ENCODE results near the gene ADD2.
"Not testable (repeated sequence)": the region's sequence is repeated elsewhere in the genome, so short reads cannot be mapped to it uniquely, and the experiment has no call there.

The ADD2 gene

DNA sequence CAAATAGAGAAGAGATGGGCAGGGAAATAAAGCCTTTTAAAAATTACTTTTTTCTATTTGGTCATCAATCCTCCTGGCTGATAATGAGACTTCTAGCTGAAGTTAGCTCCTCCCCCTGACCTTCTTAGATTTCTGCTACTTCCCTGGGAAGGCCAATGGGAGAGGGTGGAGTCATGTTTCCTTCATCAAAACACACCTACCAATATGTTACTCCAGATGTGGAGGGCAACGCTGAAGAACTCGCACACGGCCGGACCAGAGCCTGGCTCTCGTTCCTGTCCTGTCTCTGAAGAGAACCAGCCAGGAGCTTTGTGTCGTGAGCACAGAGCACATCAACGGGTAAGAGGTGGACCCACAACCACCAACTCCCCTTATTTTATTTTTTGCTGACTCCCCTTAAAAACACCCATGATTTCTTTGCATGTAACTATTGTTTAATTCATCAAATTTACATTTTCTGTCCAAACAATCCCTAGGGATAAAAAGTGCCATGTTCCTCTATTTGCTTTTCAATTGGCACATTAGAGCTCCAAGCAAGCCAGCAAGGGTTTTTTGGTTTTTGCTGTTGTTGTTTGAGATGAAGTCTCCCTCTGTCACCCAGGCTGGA is 94.9 kb downstream of the ADD2 start:
- no peak for DNase-seq (ENCODE audit: low read depth)

DNA sequence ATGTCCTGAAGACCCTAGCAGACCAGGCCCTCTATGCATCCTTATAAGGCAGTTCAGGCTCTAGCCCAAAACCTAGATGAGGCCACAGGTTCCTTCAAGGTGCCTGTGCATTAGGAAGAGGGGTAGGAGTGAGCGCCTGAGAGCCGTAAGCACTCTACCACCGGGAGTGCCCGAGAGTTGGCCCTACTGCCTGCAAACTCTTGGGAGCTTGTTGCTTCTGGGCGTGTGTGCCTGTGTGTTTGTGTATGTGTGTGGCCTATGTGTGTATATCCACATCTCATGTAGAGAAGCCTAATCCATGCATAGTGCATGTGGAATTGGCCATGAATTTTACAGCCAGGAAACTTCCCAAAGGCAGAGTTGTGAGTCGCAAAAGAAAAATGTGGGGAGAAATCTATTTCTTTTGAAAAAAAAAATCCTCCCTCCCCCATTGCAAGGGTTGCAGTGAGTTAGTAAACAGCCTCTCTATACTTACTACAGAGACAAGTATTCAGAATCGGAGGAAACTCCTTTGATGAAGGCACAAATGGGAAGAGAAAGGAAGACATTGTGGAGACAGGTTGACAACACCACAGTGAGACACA is 96.8 kb downstream of the ADD2 start:
- no peak for DNase-seq (ENCODE audit: low read depth)

DNA sequence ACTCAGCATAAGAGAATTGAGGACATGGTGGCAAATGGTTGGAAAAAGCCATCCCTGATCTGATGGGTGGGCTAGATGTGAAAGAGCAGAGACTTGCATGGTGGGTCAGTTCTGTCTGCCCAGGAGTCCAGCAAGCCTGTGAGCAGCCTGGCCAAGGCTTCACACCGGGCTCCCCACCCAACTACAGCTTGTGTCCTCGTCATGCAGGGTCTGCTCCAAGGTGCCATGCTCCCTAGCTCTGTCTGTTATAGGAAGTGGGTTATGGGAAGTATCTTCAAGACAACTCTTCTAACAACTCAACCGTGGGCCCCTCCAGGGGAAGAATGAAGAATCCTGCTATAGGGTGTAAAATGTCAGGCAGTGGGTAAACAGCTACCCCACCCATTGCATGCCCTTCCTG is 97.4 kb downstream of the ADD2 start:
- DNase-seq (ENCODE audit: low read depth), result no peak

- DNase-seq (ENCODE audit: low read depth), result no peak
Observed at GRCh38 chr2:70670202-70670601, 97.8 kb downstream of the ADD2 start.

- no peak for DNase-seq (ENCODE audit: low read depth)
Observed at GRCh38 chr2:70668911-70669310, 99.1 kb downstream of the ADD2 start.

- DNase-seq (ENCODE audit: low read depth), result no peak
Observed at GRCh38 chr2:70668432-70668831, 99.6 kb downstream of the ADD2 start.

DNA sequence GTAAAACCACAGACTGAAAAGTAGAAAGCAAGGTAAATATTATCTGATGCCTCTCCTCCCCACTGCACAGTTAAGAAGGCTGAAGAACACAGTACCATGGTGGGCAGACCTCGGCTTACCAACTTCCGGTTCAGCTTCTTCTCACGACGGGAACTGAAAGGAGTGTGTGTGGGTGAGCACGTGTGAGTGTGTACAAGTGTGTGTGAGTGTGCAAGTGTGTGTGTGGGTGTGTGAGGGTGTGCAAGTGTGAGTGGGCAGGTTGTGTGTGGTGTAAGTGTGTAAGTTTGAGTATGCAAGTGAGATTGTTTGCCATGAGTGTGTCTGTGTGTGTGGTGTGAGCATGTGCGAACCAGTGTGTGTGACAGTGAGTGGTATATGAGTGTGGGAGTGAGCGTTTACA is 103.5 kb downstream of the ADD2 start:
- DNase-seq (ENCODE audit: low read depth), result no peak

GRCh38 chr2:70663411-70663810 is 104.6 kb downstream of the ADD2 start:
- DNase-seq (ENCODE audit: low read depth), result no peak

DNA sequence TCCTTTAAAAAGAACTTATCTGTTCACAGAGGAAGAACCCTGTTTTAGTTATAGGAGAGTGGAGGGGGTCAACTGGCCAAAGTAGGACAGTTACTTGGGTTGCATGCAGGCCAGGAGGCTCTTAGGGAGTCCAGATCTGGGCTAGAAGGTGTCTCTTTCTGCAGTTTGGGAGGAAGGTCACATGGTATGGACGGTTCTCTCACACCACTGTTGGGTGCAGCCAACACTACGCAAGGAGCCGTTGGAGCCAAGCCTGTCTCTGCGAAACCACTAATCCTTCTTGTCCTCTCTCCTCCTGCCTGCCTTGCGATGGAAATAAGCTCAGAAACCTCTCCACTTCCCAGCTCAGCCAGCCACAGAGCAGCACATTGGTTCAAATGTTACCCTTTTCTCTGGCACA is 108.4 kb downstream of the ADD2 start:
- DNase-seq (ENCODE audit: low read depth), result no peak

DNA sequence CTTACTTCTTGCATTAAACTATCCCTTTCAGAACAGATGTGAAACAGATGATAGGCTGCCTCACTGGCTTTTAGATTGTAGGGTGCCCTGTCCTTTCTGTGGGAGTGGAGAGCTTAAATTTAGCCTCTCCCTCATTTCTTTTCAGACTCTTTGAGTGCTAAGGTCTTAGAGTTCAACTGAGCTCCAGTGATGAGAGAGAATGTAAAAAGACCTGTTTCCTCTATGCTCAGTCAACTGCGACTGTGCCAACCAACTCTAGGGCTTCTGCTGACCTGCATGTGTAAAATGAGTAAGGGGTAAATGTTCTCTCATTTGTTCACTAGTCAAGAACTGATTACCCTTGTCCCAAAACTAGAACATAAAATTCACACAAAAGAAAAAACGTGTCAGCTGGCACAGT is 109.5 kb downstream of the ADD2 start:
- DNase-seq (ENCODE audit: low read depth), result no peak

- DNase-seq (ENCODE audit: low read depth), result no peak
Observed at GRCh38 chr2:70657246-70657645, 110.8 kb downstream of the ADD2 start.

GRCh38 chr2:70656421-70657010 is 111.5 kb downstream of the ADD2 start:
- DNase-seq (ENCODE audit: low read depth), result no peak

DNA sequence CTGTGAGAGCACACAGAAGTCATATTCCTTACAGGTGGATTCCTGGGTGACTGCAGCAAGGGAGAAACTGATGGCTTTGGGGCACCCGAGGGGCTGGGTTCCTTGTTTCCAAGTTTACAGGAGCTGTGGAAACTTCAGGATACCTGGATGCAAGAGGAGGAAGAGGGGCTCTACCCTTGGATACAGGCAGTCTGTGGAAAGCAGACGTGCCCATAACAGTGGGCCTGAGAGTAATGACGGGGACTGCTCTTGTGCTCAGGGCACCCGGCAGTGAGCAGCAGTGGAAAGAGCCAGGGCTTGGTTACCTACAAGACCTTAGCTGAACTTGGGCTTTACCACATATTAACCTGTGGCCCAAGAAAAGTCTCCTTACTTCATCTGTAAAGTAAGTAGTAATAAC is 112.2 kb downstream of the ADD2 start:
- DNase-seq (ENCODE audit: low read depth), result no peak

GRCh38 chr2:70655211-70655610 is 112.8 kb downstream of the ADD2 start:
- DNase-seq (ENCODE audit: low read depth), result not testable (repeated sequence)

DNA sequence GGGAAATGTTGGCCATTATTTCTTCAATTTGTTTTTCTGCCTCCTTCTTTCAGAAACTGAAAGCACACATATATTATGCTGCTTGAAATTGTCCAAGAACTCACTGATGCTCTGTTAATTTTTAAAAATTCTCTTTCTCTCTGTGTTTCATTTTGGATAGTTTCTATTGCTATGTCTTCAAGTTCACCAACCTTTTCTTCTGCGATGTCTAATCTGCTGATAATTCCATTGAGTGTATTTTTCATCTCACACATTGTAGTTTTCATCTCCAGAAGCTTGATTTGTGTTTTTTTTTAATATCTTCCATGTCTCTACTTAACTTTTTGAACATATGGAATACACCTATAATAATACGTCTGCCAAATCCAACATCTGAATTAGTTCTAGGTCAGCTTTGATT is 116.3 kb downstream of the ADD2 start:
- DNase-seq (ENCODE audit: low read depth), result no peak

GRCh38 chr2:70651014-70651413 is 117.0 kb downstream of the ADD2 start:
- DNase-seq (ENCODE audit: low read depth), result no peak

GRCh38 chr2:70648961-70649360 is 119.0 kb downstream of the ADD2 start:
- no peak for DNase-seq (ENCODE audit: low read depth)

DNA sequence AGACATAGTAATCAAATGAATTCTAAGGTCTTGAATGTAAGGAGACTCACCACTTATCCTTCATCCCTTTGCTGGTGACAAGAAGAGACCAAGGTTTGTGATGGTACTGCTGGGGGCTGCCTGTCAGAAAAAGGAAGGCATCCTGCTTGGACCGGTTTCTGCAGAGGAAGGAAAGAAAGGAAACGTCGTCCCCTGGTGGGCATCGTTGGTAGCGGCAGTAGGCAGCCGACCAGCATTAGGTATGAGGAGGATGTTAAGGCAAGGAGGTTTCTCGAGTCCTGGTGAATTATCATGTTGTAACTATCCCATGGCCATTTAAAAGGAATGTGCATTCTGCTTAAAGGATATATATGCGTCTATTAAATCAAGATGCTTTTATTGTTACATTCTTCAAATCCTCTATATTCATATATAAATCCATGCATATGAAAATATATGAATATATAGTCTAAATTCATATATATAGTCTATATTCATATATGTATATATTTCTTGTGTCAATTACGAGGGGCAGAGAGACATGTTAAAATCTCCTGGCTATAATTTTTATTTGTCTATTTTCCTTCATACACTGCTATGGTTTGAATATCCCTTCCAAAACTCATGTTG is 120.0 kb downstream of the ADD2 start:
- DNase-seq (ENCODE audit: low read depth), result peak; percentile 25

- no peak for DNase-seq (ENCODE audit: low read depth)
Observed at GRCh38 chr2:70646420-70646818, 121.6 kb downstream of the ADD2 start.

GRCh38 chr2:70645733-70646419 is 122.1 kb downstream of the ADD2 start:
- no peak for DNase-seq (ENCODE audit: low read depth)

DNA sequence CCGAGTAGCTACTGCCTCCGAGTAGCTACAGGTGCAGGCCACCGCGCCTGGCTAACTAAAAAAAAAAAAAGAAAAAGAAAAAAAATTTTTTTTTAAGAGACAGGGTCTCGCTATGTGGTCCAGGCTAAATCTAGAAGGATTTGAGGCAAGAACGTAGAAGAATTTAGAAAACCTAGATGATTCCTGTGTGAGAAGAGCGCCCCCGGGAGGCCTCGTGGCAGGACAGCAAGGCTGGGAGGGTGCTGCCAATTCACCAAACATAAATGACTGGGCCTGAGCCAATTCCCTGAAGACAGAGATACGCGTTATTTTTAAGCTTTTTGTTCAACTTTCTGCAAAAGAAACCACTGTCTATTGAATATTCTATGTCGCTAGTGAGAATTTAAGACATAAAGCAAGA is 124.3 kb downstream of the ADD2 start:
- no peak for DNase-seq (ENCODE audit: low read depth)

GRCh38 chr2:70641263-70641784 is 126.7 kb downstream of the ADD2 start:
- no peak for DNase-seq (ENCODE audit: low read depth)
